ENCODE results near the gene DPM3. TPM values are rescaled to one million over a fixed set of nuclear protein-coding genes. Genes with fewer than 3 reads are reported as not detected.

DPM3 gene
- total and polyA plus RNA-seq, 7 donors = 29.2 to 220 (median 143) TPM

GRCh38 chr1:155170806-155171205 is 30.5 kb upstream of the DPM3 start:
- TF ChIP-seq CTCF (IDR thresholded peaks at IDR 0.05) (no peak), EP300 (IDR thresholded peaks at IDR 0.05) (no peak), POLR2A (IDR thresholded peaks at IDR 0.05) (no peak)
- peaks cover 0 to 49% (median 35%) of the 10 kb centered on the region in 4 donors for H3K4me1 ChIP-seq
- intact Hi-C loops (cut with DNase I) = loop anchor here (5.0 kb wide), 2 partner anchors 34 to 56 kb away; partner anchors contain the start of gene SLC50A1
- no peak overlapping the region for H3K27ac ChIP-seq
- H3K27me3 ChIP-seq = peaks cover 12 to 33% (median 20%) of the 10 kb centered on the region in 3 donors
- no peaks in the 10 kb centered on the region for H3K9me3 ChIP-seq
- 93 to 97% methylated on average over 7 of the region's 7 CpGs for WGBS, 2 donors
- DNase-seq = no peak
- H3K4me3 ChIP-seq = no peak overlapping the region
- H3K36me3 ChIP-seq = peaks cover 7 to 21% (median 14%) of the 10 kb centered on the region in 4 donors

GRCh38 chr1:155170101-155170785 is 29.9 kb upstream of the DPM3 start:
- no peak for DNase-seq
- 91 to 93% methylated on average over 2 of the region's 2 CpGs for WGBS, 2 donors
- H3K4me1 ChIP-seq = peaks cover 0 to 49% (median 35%) of the 10 kb centered on the region in 4 donors
- H3K27me3 ChIP-seq = peaks cover 12 to 27% (median 17%) of the 10 kb centered on the region in 3 donors
- intact Hi-C loops (cut with DNase I) = loop anchor here (5.0 kb wide), 2 partner anchors 33 to 57 kb away; partner anchors contain the start of gene SLC50A1
- no peak overlapping the region for H3K4me3 ChIP-seq
- H3K36me3 ChIP-seq = peaks cover 7 to 21% (median 14%) of the 10 kb centered on the region in 4 donors
- no peak for TF ChIP-seq CTCF (IDR thresholded peaks at IDR 0.05)
- TF ChIP-seq POLR2A (IDR thresholded peaks at IDR 0.05) = no peak
- TF ChIP-seq POLR2AphosphoS5 (IDR thresholded peaks at IDR 0.05) = no peak
- TF ChIP-seq EP300 (IDR thresholded peaks at IDR 0.05) = no peak
- H3K27ac ChIP-seq = no peak overlapping the region
- H3K9me3 ChIP-seq = no peaks in the 10 kb centered on the region

GRCh38 chr1:155169541-155169940 is 29.2 kb upstream of the DPM3 start:
- TF ChIP-seq CTCF (IDR thresholded peaks at IDR 0.05) (no peak), EP300 (IDR thresholded peaks at IDR 0.05) (no peak), POLR2A (IDR thresholded peaks at IDR 0.05) (no peak), POLR2AphosphoS5 (IDR thresholded peaks at IDR 0.05) (no peak)
- Histone ChIP-seq H3K36me3 (peaks cover 7 to 21% (median 14%) of the 10 kb centered on the region in 4 donors), H3K9me3 (no peaks in the 10 kb centered on the region), H3K27me3 (peaks cover 9 to 20% (median 10%) of the 10 kb centered on the region in 3 donors), H3K4me1 (peaks cover 0 to 47% (median 34%) of the 10 kb centered on the region in 4 donors), H3K27ac (no peak overlapping the region), H3K4me3 (no peak overlapping the region)
- 85 to 88% methylated on average over 5 of the region's 5 CpGs for WGBS, 2 donors
- no peak for DNase-seq
- intact Hi-C loops (cut with DNase I) = loop anchor here (5.0 kb wide), 1 partner anchor 42 kb away; the partner anchor contains the start of gene EFNA1

- intact Hi-C loops (cut with DNase I) = loop anchor here (1.0 to 5.0 kb wide), 2 partner anchors 41 to 77 kb away; partner anchors contain the start of gene EFNA1
- DNase-seq = no peak
Measured at GRCh38 chr1:155168456-155169210, 28.3 kb upstream of the DPM3 start.

More at GRCh38 chr1:155168456-155169210, 28.3 kb upstream of the DPM3 start:
- peaks cover 0 to 38% (median 30%) of the 10 kb centered on the region in 4 donors for H3K4me1 ChIP-seq
- no peak overlapping the region for H3K27ac ChIP-seq
- no peak overlapping the region for H3K4me3 ChIP-seq
- 84 to 90% methylated on average over 10 of the region's 10 CpGs for WGBS, 2 donors
- peaks cover 7 to 21% (median 14%) of the 10 kb centered on the region in 4 donors for H3K36me3 ChIP-seq
- H3K9me3 ChIP-seq = no peaks in the 10 kb centered on the region
- no peak for TF ChIP-seq POLR2AphosphoS5 (IDR thresholded peaks at IDR 0.05)
- no peak for TF ChIP-seq EP300 (IDR thresholded peaks at IDR 0.05)
- TF ChIP-seq CTCF (IDR thresholded peaks at IDR 0.05) = no peak
- no peak for TF ChIP-seq POLR2A (IDR thresholded peaks at IDR 0.05)
- H3K27me3 ChIP-seq = peaks cover under 1 to 11% (median under 1%) of the 10 kb centered on the region in 3 donors
